ENCODE data around the gene APBB2. TPM values are rescaled to one million over a fixed set of nuclear protein-coding genes. Genes with fewer than 3 reads are reported as not detected.

The APBB2 gene
- total RNA-seq, 2 experiments from 2014 or later = 0.22 TPM; not detected in 1

- Mint-ChIP-seq H3K4me3 (no peak overlapping the region), H3K4me1 (ENCODE audit: low read depth) (no peaks in the 10 kb centered on the region), H3K27me3 (peaks cover 4% of the 10 kb centered on the region), H3K27ac (no peak overlapping the region), H3K36me3 (ENCODE audit: low read depth) (no peaks in the 10 kb centered on the region), H3K9me3 (peaks cover 7% of the 10 kb centered on the region)
- Histone ChIP-seq H3K4me1 (ENCODE audit: insufficient read depth, low read length) (no peaks in the 10 kb centered on the region), H3K9me3 (ENCODE audit: control insufficient read depth in 1 of 2, insufficient read depth in 1 of 2, low read length in 2 of 2) (peaks cover 6 to 7% of the 10 kb centered on the region in 2 experiments), H3K36me3 (ENCODE audit: insufficient read depth, low read length) (no peaks in the 10 kb centered on the region), H3K27ac (ENCODE audit: low read depth in 1 of 2, low read length in 2 of 2) (no peak overlapping the region), H3K4me3 (ENCODE audit: low read length) (no peak overlapping the region), H3K27me3 (ENCODE audit: control insufficient read depth in 1 of 2, insufficient read depth in 2 of 2, low read length in 2 of 2) (no peaks in the 10 kb centered on the region)
- ChIA-PET POLR2A (no interaction called here), CTCF (no interaction called here)
- intact Hi-C loops (cut with DNase I, micrococcal nuclease) = no loop called here
- DNase-seq (no peak), ATAC-seq (ENCODE audit: poor library complexity) (no peak)
- TF ChIP-seq CTCF (IDR thresholded peaks at IDR 0.05) = no peak
Measured at GRCh38 chr4:41041551-41041950, 172.8 kb downstream of the APBB2 start.

- ChIA-PET CTCF (no interaction called here), POLR2A (no interaction called here)
- DNase-seq (no peak), ATAC-seq (ENCODE audit: poor library complexity) (no peak)
- H3K27me3 ChIP-seq (ENCODE audit: control insufficient read depth in 1 of 2, insufficient read depth in 2 of 2, low read length in 2 of 2) = no peaks in the 10 kb centered on the region
- Mint-ChIP-seq H3K27me3 (peaks cover 4% of the 10 kb centered on the region), H3K4me3 (no peak overlapping the region), H3K36me3 (ENCODE audit: low read depth) (no peaks in the 10 kb centered on the region), H3K4me1 (ENCODE audit: low read depth) (no peaks in the 10 kb centered on the region), H3K27ac (no peak overlapping the region), H3K9me3 (peaks cover under 1% of the 10 kb centered on the region)
- H3K4me3 ChIP-seq (ENCODE audit: low read length) = no peak overlapping the region
- H3K36me3 ChIP-seq (ENCODE audit: insufficient read depth, low read length) = no peaks in the 10 kb centered on the region
- H3K4me1 ChIP-seq (ENCODE audit: insufficient read depth, low read length) = no peaks in the 10 kb centered on the region
- TF ChIP-seq CTCF (IDR thresholded peaks at IDR 0.05) = no peak
- H3K9me3 ChIP-seq (ENCODE audit: control insufficient read depth in 1 of 2, insufficient read depth in 1 of 2, low read length in 2 of 2) = peaks cover 0 to under 1% of the 10 kb centered on the region in 2 experiments
- intact Hi-C loops (cut with DNase I, micrococcal nuclease) = no loop called here
- H3K27ac ChIP-seq (ENCODE audit: low read depth in 1 of 2, low read length in 2 of 2) = no peak overlapping the region
Measured at GRCh38 chr4:41039317-41039716, 175.0 kb downstream of the APBB2 start.

- ChIA-PET POLR2A (interaction anchor here (0.6 kb wide), 1 partner anchor 1008 kb away, joined by 4 read pairs; no protein-coding TSS in a partner anchor), CTCF (no interaction called here)
- Histone ChIP-seq H3K9me3 (ENCODE audit: control insufficient read depth in 1 of 2, insufficient read depth in 1 of 2, low read length in 2 of 2) (no peaks in the 10 kb centered on the region), H3K4me1 (ENCODE audit: insufficient read depth, low read length) (no peaks in the 10 kb centered on the region), H3K27me3 (ENCODE audit: control insufficient read depth in 1 of 2, insufficient read depth in 2 of 2, low read length in 2 of 2) (no peaks in the 10 kb centered on the region), H3K4me3 (ENCODE audit: low read length) (no peak overlapping the region), H3K27ac (ENCODE audit: low read depth in 1 of 2, low read length in 2 of 2) (no peak overlapping the region), H3K36me3 (ENCODE audit: insufficient read depth, low read length) (no peaks in the 10 kb centered on the region)
- no peak for TF ChIP-seq CTCF (IDR thresholded peaks at IDR 0.05)
- ATAC-seq (ENCODE audit: poor library complexity) (no peak), DNase-seq (no peak)
- Mint-ChIP-seq H3K4me3 (no peak overlapping the region), H3K4me1 (ENCODE audit: low read depth) (no peaks in the 10 kb centered on the region), H3K27me3 (peaks cover 4% of the 10 kb centered on the region), H3K36me3 (ENCODE audit: low read depth) (no peaks in the 10 kb centered on the region), H3K9me3 (no peaks in the 10 kb centered on the region), H3K27ac (no peak overlapping the region)
- intact Hi-C loops (cut with DNase I, micrococcal nuclease) = no loop called here
Measured at GRCh38 chr4:41038304-41038703, 176.0 kb downstream of the APBB2 start.
